H9 (cell line): ENCODE measurements around the gene EFNB2. TPM values are rescaled to one million over a fixed set of nuclear protein-coding genes. Genes with fewer than 3 reads are reported as not detected.

ENCODE experiments used
- DNase-seq: peaks from one replicate; pipeline ENCODE4 v3.0.0-alpha.2; 2017
- H2AFZ ChIP-seq: one replicate; pipeline ENCODE4 v1.6.1; 2013; ENCODE audit warnings: mild to moderate bottlenecking, low read length, control low read depth, moderate library complexity
- H2AK5ac ChIP-seq: 2 replicates; pipeline ENCODE4 v1.6.1; 2013; ENCODE audit warnings: low read length, control low read depth, mixed read lengths; ENCODE audit not compliant: insufficient read length
- H2BK120ac ChIP-seq: one replicate; pipeline ENCODE4 v1.6.1; 2013; ENCODE audit warnings: low read depth, mild to moderate bottlenecking, low read length, control low read depth, inconsistent platforms; ENCODE audit not compliant: poor library complexity, severe bottlenecking
- H2BK12ac ChIP-seq: 2 replicates; pipeline ENCODE4 v1.6.1; 2013; ENCODE audit warnings: low read length, control low read depth, mixed read lengths, low read depth; ENCODE audit not compliant: insufficient read length
- H2BK15ac ChIP-seq: 2 replicates; pipeline ENCODE4 v1.6.1; 2013; ENCODE audit warnings: low read depth, low read length, control low read depth
- H2BK20ac ChIP-seq: one replicate; pipeline ENCODE4 v1.6.1; 2013; ENCODE audit warnings: low read depth, mild to moderate bottlenecking, low read length, control low read depth, inconsistent platforms; ENCODE audit not compliant: poor library complexity, severe bottlenecking
- H2BK5ac ChIP-seq: 2 replicates; pipeline ENCODE4 v1.6.1; 2013; ENCODE audit warnings: low read length, control low read depth, mixed read lengths; ENCODE audit not compliant: insufficient read length
- H3K14ac ChIP-seq: 2 replicates; pipeline ENCODE4 v1.6.1; 2013; ENCODE audit warnings: low read length, control low read depth; ENCODE audit not compliant: insufficient read depth
- H3K18ac ChIP-seq: 2 replicates; pipeline ENCODE4 v1.6.1; 2013; ENCODE audit warnings: low read depth, mild to moderate bottlenecking, mixed read lengths, low read length, control low read depth; ENCODE audit not compliant: insufficient read length
- H3K23ac ChIP-seq: 2 replicates; pipeline ENCODE4 v1.6.1; 2013; ENCODE audit warnings: low read length, control low read depth, mixed read lengths, low read depth; ENCODE audit not compliant: insufficient read length
- H3K23me2 ChIP-seq: 2 replicates; pipeline ENCODE4 v1.6.1; 2013; ENCODE audit warnings: low read depth, mild to moderate bottlenecking, mixed read lengths, low read length, control low read depth; ENCODE audit not compliant: insufficient read length, poor library complexity, severe bottlenecking
- H3K27ac ChIP-seq: 2 replicates; pipeline ENCODE4 v1.5.1; 2013; ENCODE audit warnings: low read length, control low read depth, mixed read lengths, low read depth; ENCODE audit not compliant: insufficient read length
- H3K27me3 ChIP-seq: 2 replicates; pipeline ENCODE4 v1.6.1; 2013; ENCODE audit warnings: low read length, control low read depth, inconsistent platforms; ENCODE audit not compliant: insufficient read depth
- H3K4ac ChIP-seq: 2 replicates; pipeline ENCODE4 v1.6.1; 2013; ENCODE audit warnings: low read depth, mild to moderate bottlenecking, control low read depth, inconsistent platforms, low read length, moderate library complexity
- H3K4me1 ChIP-seq: 2 replicates; pipeline ENCODE4 v1.6.1; 2013; ENCODE audit warnings: low read length, control low read depth, inconsistent platforms; ENCODE audit not compliant: insufficient read depth
- H3K4me2 ChIP-seq: 2 replicates; pipeline ENCODE4 v1.6.1; 2013; ENCODE audit warnings: low read length, control low read depth, mixed read lengths; ENCODE audit not compliant: insufficient read length, insufficient read depth
- H3K56ac ChIP-seq: 2 replicates; pipeline ENCODE4 v1.6.1; 2013; ENCODE audit warnings: low read depth, mild to moderate bottlenecking, mixed read lengths, low read length, control low read depth; ENCODE audit not compliant: insufficient read length
- H3K79me1 ChIP-seq: 2 replicates; pipeline ENCODE4 v1.6.1; 2013; ENCODE audit warnings: low read depth, mild to moderate bottlenecking, moderate library complexity, low read length, control low read depth, inconsistent platforms; ENCODE audit not compliant: insufficient read depth, poor library complexity, severe bottlenecking
- H3K79me2 ChIP-seq: 2 replicates; pipeline ENCODE4 v1.6.1; 2013; ENCODE audit warnings: low read length, control low read depth, inconsistent platforms; ENCODE audit not compliant: insufficient read depth
- H3K9ac ChIP-seq: 2 replicates; pipeline ENCODE4 v1.6.1; 2013; ENCODE audit warnings: low read length, control low read depth, mixed read lengths; ENCODE audit not compliant: insufficient read length; ENCODE audit errors: extremely low read depth
- H3K9me3 ChIP-seq: one replicate; pipeline ENCODE4 v1.6.1; 2013; ENCODE audit warnings: low read depth, low read length, inconsistent platforms; ENCODE audit not compliant: control insufficient read depth
- H3T11ph ChIP-seq: one replicate; pipeline ENCODE4 v1.6.1; 2013; ENCODE audit warnings: mild to moderate bottlenecking, low read length, control low read depth, inconsistent platforms
- H4K20me1 ChIP-seq: one replicate; pipeline ENCODE4 v1.6.1; 2013; ENCODE audit not compliant: control insufficient read depth, insufficient read length, insufficient read depth
- H4K5ac ChIP-seq: 2 replicates; pipeline ENCODE4 v1.6.1; 2013; ENCODE audit warnings: low read depth, mild to moderate bottlenecking, mixed read lengths, low read length, control low read depth; ENCODE audit not compliant: insufficient read length
- H4K8ac ChIP-seq: replicated peaks from 2 replicates; pipeline ENCODE4 v1.6.1; 2013; ENCODE audit warnings: low read length, control low read depth, mixed read lengths, low read depth; ENCODE audit not compliant: insufficient read length
- H4K91ac ChIP-seq: 2 replicates; pipeline ENCODE4 v1.6.1; 2013; ENCODE audit warnings: low read depth, mild to moderate bottlenecking, moderate library complexity, mixed read lengths, low read length, control low read depth; ENCODE audit not compliant: insufficient read length
- H3K27ac Mint-ChIP-seq, 3 experiments: 2 replicates in 2 of 3; 3 replicates in 1 of 3; pipeline ENCODE4 v1.8.0; 2020 to 2021; ENCODE audit warnings: mixed read lengths in 3 of 3, mild to moderate bottlenecking in 1 of 3, moderate library complexity in 1 of 3
- H3K27me3 Mint-ChIP-seq: 2 replicates; pipeline ENCODE4 v1.8.0; 2021; ENCODE audit warnings: low read depth, mild to moderate bottlenecking, moderate library complexity, mixed read lengths
- H3K36me3 Mint-ChIP-seq, 3 experiments: 2 replicates in 2 of 3; 3 replicates in 1 of 3; pipeline ENCODE4 v1.8.0; 2020 to 2021; ENCODE audit warnings: low read depth in 3 of 3, mixed read lengths in 3 of 3; ENCODE audit not compliant: insufficient read depth in 1 of 3
- H3K4me1 Mint-ChIP-seq, 2 experiments: 2 replicates each; pipeline ENCODE4 v1.8.0; 2020; ENCODE audit warnings: mixed read lengths in 2 of 2
- H3K4me3 Mint-ChIP-seq, 2 experiments: 2 replicates in 1 of 2; 3 replicates in 1 of 2; pipeline ENCODE4 v1.8.0; 2020 to 2021; ENCODE audit warnings: mild to moderate bottlenecking in 2 of 2, mixed read lengths in 2 of 2, moderate library complexity in 1 of 2
- H3K9me3 Mint-ChIP-seq, 2 experiments: 2 replicates in 1 of 2; 3 replicates in 1 of 2; pipeline ENCODE4 v1.8.0; 2020; ENCODE audit warnings: mild to moderate bottlenecking in 2 of 2, mixed read lengths in 2 of 2, moderate library complexity in 1 of 2
- WGBS: extraction: QIAGEN DNeasy Blood & Tissue Kit; methylation state at CpG from one replicate; pipeline ENCODE4 v1.1.7; 2013; ENCODE audit warnings: missing lambda C conversion rate, low lambda C conversion rate, mixed read lengths; ENCODE audit not compliant: insufficient read length; ENCODE audit errors: extremely low coverage; 5-methylcytosine and 5-hydroxymethylcytosine counted together
- total RNA-seq: library from RNA; stranded (reverse); gene quantifications from 2 replicates; pipeline ENCODE4 v1.2.1, GENCODE V29; 2021
- TF ChIP-seq, protein P1 (sequence below): fragments of 200-600 bp; sonication (generic); conservative IDR thresholded peaks from 3 replicates; pipeline ENCODE4 v1.8.0; 2021; ENCODE audit warnings: antibody characterized with exemption, mild to moderate bottlenecking

Gene EFNB2
- total RNA-seq, 1 experiment from 2014 or later: 12.7 TPM

DNA sequence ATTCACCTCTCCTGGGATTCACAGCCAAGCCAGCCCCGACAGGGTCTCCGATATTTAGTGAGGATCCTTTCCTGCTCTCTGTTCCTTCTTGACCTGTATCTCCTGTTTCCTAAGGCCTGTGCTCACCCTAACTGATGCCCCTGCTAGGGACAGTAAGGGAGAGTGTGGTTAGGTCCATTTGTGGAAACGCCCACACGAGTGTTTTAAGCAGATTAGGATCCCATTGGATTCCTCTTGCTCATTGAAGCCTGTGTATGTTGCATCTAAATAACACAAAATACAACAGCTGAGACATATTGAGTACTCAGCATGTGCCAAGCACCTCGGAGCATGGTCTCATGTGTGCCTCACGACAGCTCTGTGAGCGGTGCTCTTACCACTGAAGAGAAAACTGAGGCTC lies 64.9 kb downstream of the EFNB2 start:
- Histone ChIP-seq H3K27ac (no peak overlapping the region), H2BK12ac (no peak overlapping the region), H3K4me1 (peaks cover 2% of the 10 kb centered on the region; the same call in 1 of the 2 replicates), H2BK15ac (no peak overlapping the region), H3K9me3 (no peaks in the 10 kb centered on the region), H3K23me2 (no peaks in the 10 kb centered on the region), H3K18ac (no peak overlapping the region), H3K14ac (no peak overlapping the region), H3K27me3 (no peaks in the 10 kb centered on the region), H2AFZ (no peak overlapping the region), H4K8ac (no peak overlapping the region), H2BK5ac (no peak overlapping the region), H3K56ac (no peak overlapping the region), H4K20me1 (no peaks in the 10 kb centered on the region), H3K79me1 (no peaks in the 10 kb centered on the region), H4K91ac (no peak overlapping the region), H3T11ph (no peak overlapping the region), H2AK5ac (no peak overlapping the region), H3K79me2 (no peaks in the 10 kb centered on the region), H4K5ac (no peak overlapping the region), H3K23ac (no peak overlapping the region), H2BK20ac (no peak overlapping the region), H3K4ac (no peak overlapping the region), H3K9ac (no peak overlapping the region), H3K4me2 (no peak overlapping the region), H2BK120ac (no peak overlapping the region)
- DNase-seq: no peak
- Mint-ChIP-seq H3K9me3 (no peaks in the 10 kb centered on the region), H3K27me3 (peaks cover 2% of the 10 kb centered on the region; the same call in 1 of the 2 replicates), H3K4me1 (peaks cover 25 to 30% of the 10 kb centered on the region in 2 experiments), H3K36me3 (no peaks in the 10 kb centered on the region), H3K27ac (no peak overlapping the region), H3K4me3 (no peak overlapping the region)
- TF ChIP-seq, protein P1, sequence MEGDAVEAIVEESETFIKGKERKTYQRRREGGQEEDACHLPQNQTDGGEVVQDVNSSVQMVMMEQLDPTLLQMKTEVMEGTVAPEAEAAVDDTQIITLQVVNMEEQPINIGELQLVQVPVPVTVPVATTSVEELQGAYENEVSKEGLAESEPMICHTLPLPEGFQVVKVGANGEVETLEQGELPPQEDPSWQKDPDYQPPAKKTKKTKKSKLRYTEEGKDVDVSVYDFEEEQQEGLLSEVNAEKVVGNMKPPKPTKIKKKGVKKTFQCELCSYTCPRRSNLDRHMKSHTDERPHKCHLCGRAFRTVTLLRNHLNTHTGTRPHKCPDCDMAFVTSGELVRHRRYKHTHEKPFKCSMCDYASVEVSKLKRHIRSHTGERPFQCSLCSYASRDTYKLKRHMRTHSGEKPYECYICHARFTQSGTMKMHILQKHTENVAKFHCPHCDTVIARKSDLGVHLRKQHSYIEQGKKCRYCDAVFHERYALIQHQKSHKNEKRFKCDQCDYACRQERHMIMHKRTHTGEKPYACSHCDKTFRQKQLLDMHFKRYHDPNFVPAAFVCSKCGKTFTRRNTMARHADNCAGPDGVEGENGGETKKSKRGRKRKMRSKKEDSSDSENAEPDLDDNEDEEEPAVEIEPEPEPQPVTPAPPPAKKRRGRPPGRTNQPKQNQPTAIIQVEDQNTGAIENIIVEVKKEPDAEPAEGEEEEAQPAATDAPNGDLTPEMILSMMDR: no peak
- WGBS: no CpG with 5 or more reads among the region's 7 CpGs
